GM19455 (cell line): ENCODE results near the gene OR13C3.
"Not testable (repeated sequence)": the region's sequence is repeated elsewhere in the genome, so short reads cannot be mapped to it uniquely, and the experiment has no call there.

Source experiments
- ATAC-seq: cut with Tn5 transposase; IDR thresholded peaks from one replicate; pipeline ENCODE4 v1.9.1; 2021; ENCODE audit not compliant: unreplicated experiment

OR13C3 gene

GRCh38 chr9:104536756-104537155, at the start of gene OR13C3:
Gene OR13C3 (minus strand): TSS chr9:104536856. CDS start chr9:104536723, 133 bp downstream.
- no peak for ATAC-seq

- no peak for ATAC-seq
These were observed 43.9 kb upstream of the OR13C3 start for GRCh38 chr9:104580562-104580961.

GRCh38 chr9:104577263-104577662, 40.6 kb upstream of the OR13C3 start:
- no peak for ATAC-seq

- no peak for ATAC-seq
These were observed 38.8 kb upstream of the OR13C3 start for GRCh38 chr9:104575456-104575855.

- no peak for ATAC-seq
These were observed 36.0 kb upstream of the OR13C3 start for GRCh38 chr9:104572612-104573011.

GRCh38 chr9:104568868-104569267, 32.2 kb upstream of the OR13C3 start, which contains the start of gene OR13C8:
Gene OR13C8 (plus strand): TSS chr9:104569168. CDS start chr9:104569168, 0 bp downstream.
- no peak for ATAC-seq

GRCh38 chr9:104564358-104564757, 27.7 kb upstream of the OR13C3 start:
- ATAC-seq: no peak

GRCh38 chr9:104556830-104557634, 20.4 kb upstream of the OR13C3 start:
- ATAC-seq: no peak

- ATAC-seq: no peak
These were observed 18.9 kb upstream of the OR13C3 start for GRCh38 chr9:104555521-104555920.

- ATAC-seq: no peak
These were observed 16.6 kb upstream of the OR13C3 start for GRCh38 chr9:104553261-104553660.

GRCh38 chr9:104544644-104545043, 8.0 kb upstream of the OR13C3 start:
- ATAC-seq: no peak

- no peak for ATAC-seq
These were observed 2.6 kb upstream of the OR13C3 start for GRCh38 chr9:104539275-104539674.

- no peak for ATAC-seq
These were observed 9.5 kb downstream of the OR13C3 start, which contains the start of gene OR13C4 for GRCh38 chr9:104527109-104527508. Gene OR13C4 (minus strand): TSS chr9:104527209. CDS start chr9:104527209, 0 bp downstream.

- not testable (repeated sequence) for ATAC-seq
These were observed 16.4 kb downstream of the OR13C3 start for GRCh38 chr9:104520241-104520640.

GRCh38 chr9:104514901-104515300, 21.8 kb downstream of the OR13C3 start:
- ATAC-seq: no peak

- ATAC-seq: no peak
These were observed 30.1 kb downstream of the OR13C3 start for GRCh38 chr9:104506565-104506964.

- no peak for ATAC-seq
These were observed 32.7 kb downstream of the OR13C3 start, which contains the start of gene OR13F1 for GRCh38 chr9:104503963-104504362. Gene OR13F1 (plus strand): TSS chr9:104504263. CDS start chr9:104504263, 0 bp downstream.

GRCh38 chr9:104503440-104503839, 33.2 kb downstream of the OR13C3 start:
- no peak for ATAC-seq

- ATAC-seq: no peak
These were observed 41.8 kb downstream of the OR13C3 start for GRCh38 chr9:104494808-104495207.
